PC-9 (cell line): Measurements from ENCODE around the gene CD22.

Experiments used
- EZH2 ChIP-seq: fragments of 200-600 bp; sonication (generic); IDR thresholded peaks from 2 replicates; pipeline ENCODE4 v1.8.0; 2017; ENCODE audit warnings: antibody characterized with exemption, low read depth
- TF ChIP-seq, protein P1 (sequence below): fragments of 200-600 bp; sonication (generic); conservative IDR thresholded peaks from 2 replicates; pipeline ENCODE4 v1.6.1; 2017; ENCODE audit warnings: mixed run types, antibody characterized with exemption, mild to moderate bottlenecking, moderate library complexity

DNA sequence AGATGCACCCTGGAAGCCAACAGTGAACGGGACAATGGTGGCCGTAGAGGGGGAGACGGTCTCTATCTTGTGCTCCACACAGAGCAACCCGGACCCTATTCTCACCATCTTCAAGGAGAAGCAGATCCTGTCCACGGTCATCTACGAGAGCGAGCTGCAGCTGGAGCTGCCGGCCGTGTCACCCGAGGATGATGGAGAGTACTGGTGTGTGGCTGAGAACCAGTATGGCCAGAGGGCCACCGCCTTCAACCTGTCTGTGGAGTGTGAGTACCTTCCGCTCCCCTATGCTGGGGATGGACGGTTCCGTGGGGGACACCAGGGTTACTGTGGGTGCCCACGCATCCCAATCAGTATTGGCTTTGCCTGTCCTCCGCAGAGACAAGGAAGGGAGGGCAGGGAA, 26.5 kb upstream of the CD22 start:
- TF ChIP-seq, protein P1, sequence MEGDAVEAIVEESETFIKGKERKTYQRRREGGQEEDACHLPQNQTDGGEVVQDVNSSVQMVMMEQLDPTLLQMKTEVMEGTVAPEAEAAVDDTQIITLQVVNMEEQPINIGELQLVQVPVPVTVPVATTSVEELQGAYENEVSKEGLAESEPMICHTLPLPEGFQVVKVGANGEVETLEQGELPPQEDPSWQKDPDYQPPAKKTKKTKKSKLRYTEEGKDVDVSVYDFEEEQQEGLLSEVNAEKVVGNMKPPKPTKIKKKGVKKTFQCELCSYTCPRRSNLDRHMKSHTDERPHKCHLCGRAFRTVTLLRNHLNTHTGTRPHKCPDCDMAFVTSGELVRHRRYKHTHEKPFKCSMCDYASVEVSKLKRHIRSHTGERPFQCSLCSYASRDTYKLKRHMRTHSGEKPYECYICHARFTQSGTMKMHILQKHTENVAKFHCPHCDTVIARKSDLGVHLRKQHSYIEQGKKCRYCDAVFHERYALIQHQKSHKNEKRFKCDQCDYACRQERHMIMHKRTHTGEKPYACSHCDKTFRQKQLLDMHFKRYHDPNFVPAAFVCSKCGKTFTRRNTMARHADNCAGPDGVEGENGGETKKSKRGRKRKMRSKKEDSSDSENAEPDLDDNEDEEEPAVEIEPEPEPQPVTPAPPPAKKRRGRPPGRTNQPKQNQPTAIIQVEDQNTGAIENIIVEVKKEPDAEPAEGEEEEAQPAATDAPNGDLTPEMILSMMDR: no peak
- no peak for TF ChIP-seq EZH2
